HEK293 (cell line): ENCODE measurements around the gene CACNA1S.

ENCODE experiments used
- CTCF ChIA-PET: fragments of 350-600 bp; formaldehyde crosslinking; extraction: SDS; loops from one replicate; lab custom pipeline; 2021; ENCODE audit warnings: antibody characterized with exemption; lab: Yijun Ruan, JAX
- POLR2A ChIA-PET: fragments of 300-600 bp; formaldehyde crosslinking; extraction: SDS; loops from one replicate; lab custom pipeline; 2020; ENCODE audit warnings: antibody characterized with exemption, inconsistent platforms; lab: Yijun Ruan, JAX
- H3K27ac ChIP-seq: fragments of 200-500 bp; sonication (Bioruptor generic); 2 replicates; pipeline ENCODE4 v1.5.1; 2014; ENCODE audit warnings: low read depth, low read length, control low read depth, inconsistent platforms; ENCODE audit errors: extremely low read depth
- H3K36me3 ChIP-seq, 2 experiments: fragments of 200-500 bp in 1 of 2; sonication (Bioruptor generic) in 1 of 2; 1 replicate in 1 of 2; 2 replicates in 1 of 2; pipeline ENCODE4 v1.5.1; 2014 to 2017; ENCODE audit warnings: inconsistent platforms in 2 of 2, low read length in 2 of 2; ENCODE audit not compliant: control insufficient read depth in 2 of 2, insufficient read depth in 1 of 2
- H3K4me1 ChIP-seq: fragments of 200-500 bp; sonication (Bioruptor generic); 2 replicates; pipeline ENCODE4 v1.5.1; 2014; ENCODE audit warnings: mild to moderate bottlenecking, low read length, inconsistent platforms; ENCODE audit not compliant: control insufficient read depth, insufficient read depth
- H3K4me3 ChIP-seq: 2 replicates; pipeline ENCODE4 v1.5.1; 2011; ENCODE audit warnings: low read depth, mild to moderate bottlenecking, control low read depth, low read length, moderate library complexity
- H3K9me3 ChIP-seq: fragments of 200-500 bp; sonication (Bioruptor generic); 2 replicates; pipeline ENCODE4 v1.5.1; 2014; ENCODE audit warnings: low read depth, low read length, inconsistent platforms; ENCODE audit not compliant: control insufficient read depth, insufficient read depth
- MZF1 ChIP-seq: fragments of 450-650 bp; formaldehyde crosslinking; IDR thresholded peaks from 2 replicates; pipeline ENCODE4 v1.5.1; 2017; ENCODE audit warnings: missing biosample characterization, missing genetic modification characterization, borderline replicate concordance
- SETDB1 ChIP-seq: IDR thresholded peaks from one replicate; pipeline ENCODE4 v1.6.1; 2017; ENCODE audit warnings: mild to moderate bottlenecking, low read length, moderate library complexity, mixed read lengths; ENCODE audit not compliant: insufficient read length
- TRIM28 ChIP-seq: IDR thresholded peaks from 2 replicates; pipeline ENCODE4 v1.6.1; 2011; ENCODE audit warnings: low read length, control low read depth, borderline replicate concordance
- ZNF155 ChIP-seq: fragments of 450-650 bp; formaldehyde crosslinking; IDR thresholded peaks from 2 replicates; pipeline ENCODE4 v1.5.1; 2016; ENCODE audit warnings: missing biosample characterization, missing genetic modification characterization
- ZNF175 ChIP-seq: fragments of 450-650 bp; formaldehyde crosslinking; IDR thresholded peaks from 2 replicates; pipeline ENCODE4 v1.5.1; 2016; ENCODE audit warnings: missing biosample characterization, missing genetic modification characterization
- ZNF19 ChIP-seq: fragments of 450-650 bp; formaldehyde crosslinking; IDR thresholded peaks from 2 replicates; pipeline ENCODE4; 2016; ENCODE audit warnings: missing biosample characterization, missing genetic modification characterization, low read depth
- ZNF555 ChIP-seq: fragments of 450-650 bp; formaldehyde crosslinking; conservative IDR thresholded peaks from 2 replicates; pipeline ENCODE4 v1.5.1; 2017; ENCODE audit warnings: missing biosample characterization, mild to moderate bottlenecking, missing genetic modification characterization, inconsistent platforms
- TF ChIP-seq, protein P1 (sequence below): fragments of 450-650 bp; formaldehyde crosslinking; IDR thresholded peaks from 2 replicates; pipeline ENCODE4 v1.5.1; 2017; ENCODE audit warnings: missing biosample characterization, missing genetic modification characterization
- TF ChIP-seq, protein P2 (sequence below): fragments of 450-650 bp; formaldehyde crosslinking; IDR thresholded peaks from 2 replicates; pipeline ENCODE4 v1.5.1; 2016; ENCODE audit warnings: missing biosample characterization, missing genetic modification characterization
- TF ChIP-seq, protein P3 (sequence below): fragments of 450-650 bp; formaldehyde crosslinking; IDR thresholded peaks from 2 replicates; pipeline ENCODE4 v1.5.1; 2016; ENCODE audit warnings: missing biosample characterization, missing genetic modification characterization
- TF ChIP-seq, protein P4 (sequence below): fragments of 450-650 bp; formaldehyde crosslinking; IDR thresholded peaks from 2 replicates; pipeline ENCODE4 v1.5.1; 2017; ENCODE audit warnings: missing biosample characterization, mild to moderate bottlenecking, missing genetic modification characterization, moderate library complexity
- TF ChIP-seq, protein P5 (sequence below): fragments of 450-650 bp; formaldehyde crosslinking; conservative IDR thresholded peaks from 2 replicates; pipeline ENCODE4 v1.5.1; 2016; ENCODE audit warnings: low read depth, missing biosample characterization, missing genetic modification characterization

CACNA1S gene

DNA sequence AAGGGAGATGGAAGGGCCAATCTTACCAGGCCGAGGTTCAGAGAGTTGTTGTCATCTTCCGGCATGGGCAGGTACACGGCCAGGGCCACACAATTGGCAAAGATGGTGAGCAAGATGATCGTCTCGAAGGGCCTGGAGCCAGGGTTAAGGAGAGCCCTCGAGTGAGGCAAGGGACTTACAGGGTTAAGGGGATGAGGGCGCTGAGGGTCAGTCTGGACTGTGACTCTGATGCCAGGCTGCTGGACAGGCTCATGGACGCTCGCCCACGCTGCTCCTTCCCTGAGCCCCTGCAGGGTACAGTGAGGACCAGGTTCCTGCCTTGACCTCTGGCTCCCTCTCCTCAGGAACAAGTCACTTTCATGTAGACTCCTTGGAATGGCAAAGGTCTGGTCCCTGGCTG lies 2.1 kb downstream of the CACNA1S start (continued):
- TF ChIP-seq, protein P1, sequence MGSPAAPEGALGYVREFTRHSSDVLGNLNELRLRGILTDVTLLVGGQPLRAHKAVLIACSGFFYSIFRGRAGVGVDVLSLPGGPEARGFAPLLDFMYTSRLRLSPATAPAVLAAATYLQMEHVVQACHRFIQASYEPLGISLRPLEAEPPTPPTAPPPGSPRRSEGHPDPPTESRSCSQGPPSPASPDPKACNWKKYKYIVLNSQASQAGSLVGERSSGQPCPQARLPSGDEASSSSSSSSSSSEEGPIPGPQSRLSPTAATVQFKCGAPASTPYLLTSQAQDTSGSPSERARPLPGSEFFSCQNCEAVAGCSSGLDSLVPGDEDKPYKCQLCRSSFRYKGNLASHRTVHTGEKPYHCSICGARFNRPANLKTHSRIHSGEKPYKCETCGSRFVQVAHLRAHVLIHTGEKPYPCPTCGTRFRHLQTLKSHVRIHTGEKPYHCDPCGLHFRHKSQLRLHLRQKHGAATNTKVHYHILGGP: no peak

DNA sequence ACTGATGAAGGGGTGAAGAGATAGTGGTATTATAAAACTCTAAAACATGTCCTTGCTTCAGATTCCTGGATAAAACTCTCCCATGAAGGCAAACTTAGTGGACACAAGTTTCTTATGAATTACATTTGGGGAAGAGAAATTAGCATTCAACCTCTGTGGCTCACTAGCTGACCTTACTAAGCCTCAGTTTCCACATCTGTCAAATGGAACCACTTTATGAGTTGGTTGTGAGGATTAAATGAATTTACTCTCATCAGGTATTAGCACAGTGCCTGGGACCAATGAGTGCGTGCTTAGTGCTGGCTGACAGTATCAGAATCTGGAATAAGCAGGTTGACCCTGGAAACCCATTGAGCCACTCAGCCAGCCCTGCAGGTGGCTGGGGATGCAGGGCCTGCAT lies 2.6 kb downstream of the CACNA1S start:
- Histone ChIP-seq H3K4me3 (no peak overlapping the region), H3K27ac (no peak overlapping the region), H3K9me3 (no peaks in the 10 kb centered on the region), H3K4me1 (no peaks in the 10 kb centered on the region), H3K36me3 (no peaks in the 10 kb centered on the region)
- CTCF ChIA-PET: interaction anchor here (0.6 to 2.0 kb wide), 4 partner anchors 9 to 138 kb away, joined by 3 to 11 read pairs (median 4); no protein-coding TSS in a partner anchor
- POLR2A ChIA-PET: no interaction called here
- TF ChIP-seq ZNF19 (no peak), MZF1 (tag by site-specific recombination) (no peak), ZNF175 (tag by site-specific recombination) (no peak)
- TF ChIP-seq, protein P2, sequence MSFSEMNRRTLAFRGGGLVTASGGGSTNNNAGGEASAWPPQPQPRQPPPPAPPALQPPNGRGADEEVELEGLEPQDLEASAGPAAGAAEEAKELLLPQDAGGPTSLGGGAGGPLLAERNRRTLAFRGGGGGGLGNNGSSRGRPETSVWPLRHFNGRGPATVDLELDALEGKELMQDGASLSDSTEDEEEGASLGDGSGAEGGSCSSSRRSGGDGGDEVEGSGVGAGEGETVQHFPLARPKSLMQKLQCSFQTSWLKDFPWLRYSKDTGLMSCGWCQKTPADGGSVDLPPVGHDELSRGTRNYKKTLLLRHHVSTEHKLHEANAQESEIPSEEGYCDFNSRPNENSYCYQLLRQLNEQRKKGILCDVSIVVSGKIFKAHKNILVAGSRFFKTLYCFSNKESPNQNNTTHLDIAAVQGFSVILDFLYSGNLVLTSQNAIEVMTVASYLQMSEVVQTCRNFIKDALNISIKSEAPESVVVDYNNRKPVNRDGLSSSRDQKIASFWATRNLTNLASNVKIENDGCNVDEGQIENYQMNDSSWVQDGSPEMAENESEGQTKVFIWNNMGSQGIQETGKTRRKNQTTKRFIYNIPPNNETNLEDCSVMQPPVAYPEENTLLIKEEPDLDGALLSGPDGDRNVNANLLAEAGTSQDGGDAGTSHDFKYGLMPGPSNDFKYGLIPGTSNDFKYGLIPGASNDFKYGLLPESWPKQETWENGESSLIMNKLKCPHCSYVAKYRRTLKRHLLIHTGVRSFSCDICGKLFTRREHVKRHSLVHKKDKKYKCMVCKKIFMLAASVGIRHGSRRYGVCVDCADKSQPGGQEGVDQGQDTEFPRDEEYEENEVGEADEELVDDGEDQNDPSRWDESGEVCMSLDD (tag by site-specific recombination): no peak
- TF ChIP-seq, protein P3, sequence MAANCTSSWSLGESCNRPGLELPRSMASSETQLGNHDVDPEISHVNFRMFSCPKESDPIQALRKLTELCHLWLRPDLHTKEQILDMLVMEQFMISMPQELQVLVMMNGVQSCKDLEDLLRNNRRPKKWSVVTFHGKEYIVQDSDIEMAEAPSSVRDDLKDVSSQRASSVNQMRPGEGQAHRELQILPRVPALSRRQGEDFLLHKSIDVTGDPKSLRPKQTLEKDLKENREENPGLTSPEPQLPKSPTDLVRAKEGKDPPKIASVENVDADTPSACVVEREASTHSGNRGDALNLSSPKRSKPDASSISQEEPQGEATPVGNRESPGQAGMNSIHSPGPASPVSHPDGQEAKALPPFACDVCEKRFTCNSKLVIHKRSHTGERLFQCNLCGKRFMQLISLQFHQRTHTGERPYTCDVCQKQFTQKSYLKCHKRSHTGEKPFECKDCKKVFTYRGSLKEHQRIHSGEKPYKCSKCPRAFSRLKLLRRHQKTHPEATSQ: no peak

DNA sequence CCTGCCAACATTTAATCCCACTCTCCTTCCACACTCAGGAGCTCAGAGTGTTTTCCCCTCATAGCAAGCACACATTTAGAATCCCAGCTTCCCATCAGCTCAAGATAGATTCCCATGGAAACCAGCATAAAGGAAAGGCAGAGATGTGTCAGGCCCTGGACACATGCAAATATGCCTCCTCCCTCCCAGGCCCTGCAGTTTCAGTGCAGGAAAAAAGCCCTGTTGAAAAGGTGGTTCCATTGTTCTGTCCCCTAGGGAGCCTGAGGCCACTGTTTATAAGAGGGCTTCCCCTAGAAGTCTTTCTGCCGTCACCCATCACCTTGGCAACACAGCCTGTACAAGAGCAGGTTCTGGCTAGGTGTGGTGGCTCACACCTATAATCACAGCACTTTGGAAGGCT lies 3.6 kb downstream of the CACNA1S start:
- no peak overlapping the region for H3K4me3 ChIP-seq
- no peaks in the 10 kb centered on the region for H3K36me3 ChIP-seq
- H3K27ac ChIP-seq: no peak overlapping the region
- TF ChIP-seq ZNF155 (tag by site-specific recombination) (no peak), ZNF555 (tag by site-specific recombination) (no peak), TRIM28 (no peak), SETDB1 (no peak)
- TF ChIP-seq, protein P2 (tag by site-specific recombination): no peak
- TF ChIP-seq, protein P4, sequence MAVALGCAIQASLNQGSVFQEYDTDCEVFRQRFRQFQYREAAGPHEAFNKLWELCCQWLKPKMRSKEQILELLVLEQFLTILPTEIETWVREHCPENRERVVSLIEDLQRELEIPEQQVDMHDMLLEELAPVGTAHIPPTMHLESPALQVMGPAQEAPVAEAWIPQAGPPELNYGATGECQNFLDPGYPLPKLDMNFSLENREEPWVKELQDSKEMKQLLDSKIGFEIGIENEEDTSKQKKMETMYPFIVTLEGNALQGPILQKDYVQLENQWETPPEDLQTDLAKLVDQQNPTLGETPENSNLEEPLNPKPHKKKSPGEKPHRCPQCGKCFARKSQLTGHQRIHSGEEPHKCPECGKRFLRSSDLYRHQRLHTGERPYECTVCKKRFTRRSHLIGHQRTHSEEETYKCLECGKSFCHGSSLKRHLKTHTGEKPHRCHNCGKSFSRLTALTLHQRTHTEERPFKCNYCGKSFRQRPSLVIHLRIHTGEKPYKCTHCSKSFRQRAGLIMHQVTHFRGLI (tag by site-specific recombination): no peak
- TF ChIP-seq, protein P5, sequence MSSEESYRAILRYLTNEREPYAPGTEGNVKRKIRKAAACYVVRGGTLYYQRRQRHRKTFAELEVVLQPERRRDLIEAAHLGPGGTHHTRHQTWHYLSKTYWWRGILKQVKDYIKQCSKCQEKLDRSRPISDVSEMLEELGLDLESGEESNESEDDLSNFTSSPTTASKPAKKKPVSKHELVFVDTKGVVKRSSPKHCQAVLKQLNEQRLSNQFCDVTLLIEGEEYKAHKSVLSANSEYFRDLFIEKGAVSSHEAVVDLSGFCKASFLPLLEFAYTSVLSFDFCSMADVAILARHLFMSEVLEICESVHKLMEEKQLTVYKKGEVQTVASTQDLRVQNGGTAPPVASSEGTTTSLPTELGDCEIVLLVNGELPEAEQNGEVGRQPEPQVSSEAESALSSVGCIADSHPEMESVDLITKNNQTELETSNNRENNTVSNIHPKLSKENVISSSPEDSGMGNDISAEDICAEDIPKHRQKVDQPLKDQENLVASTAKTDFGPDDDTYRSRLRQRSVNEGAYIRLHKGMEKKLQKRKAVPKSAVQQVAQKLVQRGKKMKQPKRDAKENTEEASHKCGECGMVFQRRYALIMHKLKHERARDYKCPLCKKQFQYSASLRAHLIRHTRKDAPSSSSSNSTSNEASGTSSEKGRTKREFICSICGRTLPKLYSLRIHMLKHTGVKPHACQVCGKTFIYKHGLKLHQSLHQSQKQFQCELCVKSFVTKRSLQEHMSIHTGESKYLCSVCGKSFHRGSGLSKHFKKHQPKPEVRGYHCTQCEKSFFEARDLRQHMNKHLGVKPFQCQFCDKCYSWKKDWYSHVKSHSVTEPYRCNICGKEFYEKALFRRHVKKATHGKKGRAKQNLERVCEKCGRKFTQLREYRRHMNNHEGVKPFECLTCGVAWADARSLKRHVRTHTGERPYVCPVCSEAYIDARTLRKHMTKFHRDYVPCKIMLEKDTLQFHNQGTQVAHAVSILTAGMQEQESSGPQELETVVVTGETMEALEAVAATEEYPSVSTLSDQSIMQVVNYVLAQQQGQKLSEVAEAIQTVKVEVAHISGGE (tag by site-specific recombination): no peak
- no peaks in the 10 kb centered on the region for H3K4me1 ChIP-seq
- ChIA-PET CTCF (interaction anchor here (0.5 to 2.0 kb wide), 5 partner anchors 10 to 546 kb away, joined by 3 to 12 read pairs (median 4); no protein-coding TSS in a partner anchor), POLR2A (no interaction called here)
- no peaks in the 10 kb centered on the region for H3K9me3 ChIP-seq
